ENCODE measurements around the gene NAA35.

The NAA35 gene

GRCh38 chr9:86052556-86053468 lies 111.9 kb downstream of the NAA35 start:
- H3K36me3 ChIP-seq, result no peaks in the 10 kb centered on the region
- H3K27ac ChIP-seq, result no peak overlapping the region
- no peaks in the 10 kb centered on the region for H3K27me3 ChIP-seq (ENCODE audit: insufficient read depth, low read depth, severe bottlenecking)
- no peak overlapping the region for H3K4me3 ChIP-seq (ENCODE audit: low read depth, low read length)
- TF ChIP-seq, protein P1, sequence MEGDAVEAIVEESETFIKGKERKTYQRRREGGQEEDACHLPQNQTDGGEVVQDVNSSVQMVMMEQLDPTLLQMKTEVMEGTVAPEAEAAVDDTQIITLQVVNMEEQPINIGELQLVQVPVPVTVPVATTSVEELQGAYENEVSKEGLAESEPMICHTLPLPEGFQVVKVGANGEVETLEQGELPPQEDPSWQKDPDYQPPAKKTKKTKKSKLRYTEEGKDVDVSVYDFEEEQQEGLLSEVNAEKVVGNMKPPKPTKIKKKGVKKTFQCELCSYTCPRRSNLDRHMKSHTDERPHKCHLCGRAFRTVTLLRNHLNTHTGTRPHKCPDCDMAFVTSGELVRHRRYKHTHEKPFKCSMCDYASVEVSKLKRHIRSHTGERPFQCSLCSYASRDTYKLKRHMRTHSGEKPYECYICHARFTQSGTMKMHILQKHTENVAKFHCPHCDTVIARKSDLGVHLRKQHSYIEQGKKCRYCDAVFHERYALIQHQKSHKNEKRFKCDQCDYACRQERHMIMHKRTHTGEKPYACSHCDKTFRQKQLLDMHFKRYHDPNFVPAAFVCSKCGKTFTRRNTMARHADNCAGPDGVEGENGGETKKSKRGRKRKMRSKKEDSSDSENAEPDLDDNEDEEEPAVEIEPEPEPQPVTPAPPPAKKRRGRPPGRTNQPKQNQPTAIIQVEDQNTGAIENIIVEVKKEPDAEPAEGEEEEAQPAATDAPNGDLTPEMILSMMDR (IDR thresholded peaks at IDR 0.05; ENCODE audit: low read depth, low read length), result no peak
- no peak for DNase-seq
- no peaks in the 10 kb centered on the region for H3K9me3 ChIP-seq (ENCODE audit: severe bottlenecking)

- TF ChIP-seq, protein P1 (IDR thresholded peaks at IDR 0.05; ENCODE audit: low read depth, low read length), result no peak
- no peaks in the 10 kb centered on the region for H3K27me3 ChIP-seq (ENCODE audit: insufficient read depth, low read depth, severe bottlenecking)
- H3K9me3 ChIP-seq (ENCODE audit: severe bottlenecking), result no peaks in the 10 kb centered on the region
- H3K4me3 ChIP-seq (ENCODE audit: low read depth, low read length), result no peak overlapping the region
- no peak overlapping the region for H3K27ac ChIP-seq
- H3K36me3 ChIP-seq, result no peaks in the 10 kb centered on the region
- DNase-seq, result no peak
These were observed 113.7 kb downstream of the NAA35 start for GRCh38 chr9:86054695-86055094.

DNA sequence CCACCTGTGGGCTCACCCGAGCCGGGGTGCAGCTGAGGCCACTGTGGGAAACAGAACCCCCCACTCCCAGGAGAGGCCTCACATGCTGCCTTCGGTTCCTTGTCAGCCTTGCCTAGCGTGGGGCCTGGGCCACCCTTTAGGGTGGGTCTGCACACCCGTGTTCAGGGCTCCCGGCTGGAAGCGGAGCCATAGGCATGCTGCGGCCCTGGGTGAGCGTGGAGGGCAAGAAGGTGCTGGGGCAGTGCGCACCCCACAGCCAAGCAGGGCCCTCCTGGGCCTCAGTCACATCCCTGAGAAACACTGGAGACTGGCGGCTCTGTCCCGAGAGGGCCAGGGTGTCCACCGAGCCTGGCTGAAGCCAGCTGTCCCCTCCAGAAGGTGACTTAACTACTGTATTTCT lies 116.5 kb downstream of the NAA35 start:
- no peaks in the 10 kb centered on the region for H3K9me3 ChIP-seq (ENCODE audit: severe bottlenecking)
- H3K27me3 ChIP-seq (ENCODE audit: insufficient read depth, low read depth, severe bottlenecking), result no peaks in the 10 kb centered on the region
- H3K27ac ChIP-seq, result no peak overlapping the region
- no peak for DNase-seq
- TF ChIP-seq, protein P1 (IDR thresholded peaks at IDR 0.05; ENCODE audit: low read depth, low read length), result no peak
- H3K36me3 ChIP-seq, result no peaks in the 10 kb centered on the region
- H3K4me3 ChIP-seq (ENCODE audit: low read depth, low read length), result no peak overlapping the region

GRCh38 chr9:86061972-86062739 lies 121.2 kb downstream of the NAA35 start:
- DNase-seq, result no peak

DNA sequence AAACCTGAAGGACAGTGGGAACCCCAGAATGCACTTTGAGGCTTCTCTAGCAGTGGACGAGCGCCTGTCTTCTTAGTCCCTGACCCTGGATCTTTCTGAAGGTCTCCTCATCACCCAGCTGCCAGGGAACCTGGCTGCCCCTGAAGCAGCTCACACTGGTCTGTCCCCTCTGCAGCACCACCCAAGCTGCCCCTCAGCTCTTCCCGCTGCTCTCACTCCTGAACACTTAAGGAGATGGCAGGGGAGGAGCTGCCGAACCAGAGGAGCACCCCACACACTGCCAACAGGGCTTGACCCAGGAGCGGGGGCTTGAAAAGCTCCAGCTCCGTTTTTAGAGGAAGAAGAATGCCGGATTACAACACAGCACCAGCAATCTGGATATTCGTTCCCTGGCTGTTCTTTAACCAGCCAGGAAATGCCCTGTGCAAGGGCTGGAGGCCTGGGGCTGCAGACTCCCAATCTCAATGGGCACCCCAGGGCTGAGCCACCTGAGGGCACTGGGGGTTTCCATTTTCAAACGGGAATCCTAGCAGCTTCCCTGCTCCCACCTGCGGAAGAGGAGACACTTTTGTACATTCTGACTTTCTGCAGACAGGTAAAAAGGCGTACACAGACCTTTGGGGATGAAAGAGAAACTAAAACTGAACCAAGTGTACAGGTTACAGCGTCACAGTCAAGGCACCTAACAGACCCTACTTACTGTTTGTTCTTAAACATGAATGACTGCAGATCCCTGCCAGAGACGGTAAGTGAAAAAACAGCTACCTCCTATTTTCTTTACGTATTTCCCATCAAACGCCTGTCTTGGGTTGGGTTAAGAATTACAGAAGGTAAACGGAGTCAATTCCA lies 122.1 kb downstream of the NAA35 start:
- no peaks in the 10 kb centered on the region for H3K27me3 ChIP-seq (ENCODE audit: insufficient read depth, low read depth, severe bottlenecking)
- no peak for DNase-seq
- TF ChIP-seq, protein P1 (IDR thresholded peaks at IDR 0.05; ENCODE audit: low read depth, low read length), result no peak
- no peak overlapping the region for H3K4me3 ChIP-seq (ENCODE audit: low read depth, low read length)
- no peaks in the 10 kb centered on the region for H3K36me3 ChIP-seq
- H3K9me3 ChIP-seq (ENCODE audit: severe bottlenecking), result no peaks in the 10 kb centered on the region
- no peak overlapping the region for H3K27ac ChIP-seq

More at GRCh38 chr9:86061972-86062739, 121.2 kb downstream of the NAA35 start:
- no peak overlapping the region for H3K4me3 ChIP-seq (ENCODE audit: low read depth, low read length)
- no peaks in the 10 kb centered on the region for H3K36me3 ChIP-seq
- no peaks in the 10 kb centered on the region for H3K27me3 ChIP-seq (ENCODE audit: insufficient read depth, low read depth, severe bottlenecking)
- no peak overlapping the region for H3K27ac ChIP-seq
- no peaks in the 10 kb centered on the region for H3K9me3 ChIP-seq (ENCODE audit: severe bottlenecking)
- TF ChIP-seq, protein P1 (IDR thresholded peaks at IDR 0.05; ENCODE audit: low read depth, low read length), result no peak
